ENCODE measurements around the gene GLOD5. TPM values are rescaled to one million over a fixed set of nuclear protein-coding genes. Genes with fewer than 3 reads are reported as not detected.

Gene GLOD5
- polyA plus RNA-seq, 1 experiment, result not detected

DNA sequence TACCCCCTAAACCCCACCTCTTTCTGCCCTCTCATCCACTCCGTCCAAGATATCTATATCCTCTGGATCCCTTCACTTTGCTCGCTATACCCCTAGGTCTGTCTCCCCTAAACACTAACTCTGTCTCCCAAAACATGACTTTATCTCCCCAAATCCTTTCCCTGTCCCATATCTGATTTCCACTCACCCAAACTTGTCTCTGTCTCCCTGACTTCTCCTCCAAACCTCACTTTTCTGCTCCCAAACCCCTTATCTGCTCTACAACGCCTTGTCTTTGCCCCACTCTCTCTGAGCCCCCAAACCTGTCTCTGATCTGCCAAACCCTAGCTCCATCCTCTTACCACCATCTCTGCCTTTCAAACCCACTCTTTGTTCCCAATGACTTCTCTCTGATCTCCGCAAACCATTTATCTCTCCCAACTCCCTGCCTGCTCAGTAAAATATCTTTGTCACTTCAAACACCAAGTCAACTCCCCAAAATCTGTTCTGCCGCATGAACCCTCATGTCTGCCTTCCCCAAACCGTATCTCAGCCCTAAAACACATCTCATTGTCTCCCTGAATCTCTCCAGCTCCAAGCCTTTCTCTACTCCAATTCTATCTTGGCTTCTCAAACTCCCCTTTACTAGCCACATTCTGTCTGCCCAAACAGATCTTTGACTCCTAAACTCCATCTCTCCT, 25.4 kb downstream of the GLOD5 start:
- Histone ChIP-seq H3K4me3 (ENCODE audit: low read depth, low read length) (no peak overlapping the region), H3K36me3 (ENCODE audit: control insufficient read depth, insufficient read depth, low read length) (no peaks in the 10 kb centered on the region), H3K27me3 (ENCODE audit: control insufficient read depth, insufficient read depth, low read length) (no peaks in the 10 kb centered on the region)
- no peak for DNase-seq (ENCODE audit: low read depth)
- ChIA-PET CTCF (no interaction called here), POLR2A (no interaction called here)
- TF ChIP-seq, protein P1, sequence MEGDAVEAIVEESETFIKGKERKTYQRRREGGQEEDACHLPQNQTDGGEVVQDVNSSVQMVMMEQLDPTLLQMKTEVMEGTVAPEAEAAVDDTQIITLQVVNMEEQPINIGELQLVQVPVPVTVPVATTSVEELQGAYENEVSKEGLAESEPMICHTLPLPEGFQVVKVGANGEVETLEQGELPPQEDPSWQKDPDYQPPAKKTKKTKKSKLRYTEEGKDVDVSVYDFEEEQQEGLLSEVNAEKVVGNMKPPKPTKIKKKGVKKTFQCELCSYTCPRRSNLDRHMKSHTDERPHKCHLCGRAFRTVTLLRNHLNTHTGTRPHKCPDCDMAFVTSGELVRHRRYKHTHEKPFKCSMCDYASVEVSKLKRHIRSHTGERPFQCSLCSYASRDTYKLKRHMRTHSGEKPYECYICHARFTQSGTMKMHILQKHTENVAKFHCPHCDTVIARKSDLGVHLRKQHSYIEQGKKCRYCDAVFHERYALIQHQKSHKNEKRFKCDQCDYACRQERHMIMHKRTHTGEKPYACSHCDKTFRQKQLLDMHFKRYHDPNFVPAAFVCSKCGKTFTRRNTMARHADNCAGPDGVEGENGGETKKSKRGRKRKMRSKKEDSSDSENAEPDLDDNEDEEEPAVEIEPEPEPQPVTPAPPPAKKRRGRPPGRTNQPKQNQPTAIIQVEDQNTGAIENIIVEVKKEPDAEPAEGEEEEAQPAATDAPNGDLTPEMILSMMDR (IDR thresholded peaks at IDR 0.05; ENCODE audit: insufficient read depth, low read depth, low read length), result no peak

DNA sequence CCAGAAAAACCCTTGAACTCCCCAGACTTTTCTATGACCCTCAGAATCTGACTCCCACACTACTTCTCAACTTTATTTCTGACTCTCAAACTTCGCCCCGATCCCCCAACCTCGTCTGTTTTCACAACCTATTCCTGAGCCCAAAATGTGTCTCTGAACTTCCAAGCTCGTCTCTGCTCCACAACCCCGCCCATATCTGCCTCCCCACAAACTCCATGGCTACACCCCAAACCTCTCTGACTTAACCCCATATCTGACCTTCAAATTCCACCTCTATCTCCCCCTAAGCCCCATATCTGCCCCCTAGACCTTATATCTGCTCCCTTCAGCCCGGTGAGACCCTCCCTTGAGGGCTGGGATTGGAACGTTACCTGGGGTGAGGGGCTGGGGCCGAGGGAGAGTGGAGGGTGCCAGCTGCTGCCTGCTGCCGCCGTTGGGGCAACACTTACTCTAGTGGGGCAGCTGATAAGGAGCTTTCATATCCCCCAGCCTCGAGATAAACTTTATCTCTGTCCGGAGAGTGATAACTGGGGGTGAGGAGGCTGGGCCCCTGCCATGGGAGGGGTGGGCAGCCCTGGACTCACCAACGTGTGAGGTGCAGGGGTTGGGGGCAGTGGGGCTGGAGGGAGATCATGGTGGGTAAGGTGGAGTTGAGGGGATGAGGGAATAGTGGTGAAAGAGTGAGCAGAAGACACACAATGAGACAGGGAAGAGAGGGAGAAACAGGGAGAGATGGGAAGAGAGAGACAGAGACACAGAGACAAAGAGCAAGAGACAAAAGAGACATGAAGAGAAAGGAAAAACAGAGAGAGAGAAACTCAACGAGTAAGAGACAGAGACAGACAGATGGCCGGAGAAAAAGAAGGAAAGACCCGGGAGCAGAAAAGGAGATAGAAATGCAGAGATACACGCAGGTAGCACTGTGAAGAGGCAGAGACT, 26.2 kb downstream of the GLOD5 start:
- no peaks in the 10 kb centered on the region for H3K36me3 ChIP-seq (ENCODE audit: control insufficient read depth, insufficient read depth, low read length)
- TF ChIP-seq, protein P1 (IDR thresholded peaks at IDR 0.05; ENCODE audit: insufficient read depth, low read depth, low read length), result no peak
- DNase-seq (ENCODE audit: low read depth), result no peak
- POLR2A ChIA-PET, result no interaction called here
- no peak overlapping the region for H3K4me3 ChIP-seq (ENCODE audit: low read depth, low read length)
- CTCF ChIA-PET, result no interaction called here
- no peaks in the 10 kb centered on the region for H3K27me3 ChIP-seq (ENCODE audit: control insufficient read depth, insufficient read depth, low read length)

DNA sequence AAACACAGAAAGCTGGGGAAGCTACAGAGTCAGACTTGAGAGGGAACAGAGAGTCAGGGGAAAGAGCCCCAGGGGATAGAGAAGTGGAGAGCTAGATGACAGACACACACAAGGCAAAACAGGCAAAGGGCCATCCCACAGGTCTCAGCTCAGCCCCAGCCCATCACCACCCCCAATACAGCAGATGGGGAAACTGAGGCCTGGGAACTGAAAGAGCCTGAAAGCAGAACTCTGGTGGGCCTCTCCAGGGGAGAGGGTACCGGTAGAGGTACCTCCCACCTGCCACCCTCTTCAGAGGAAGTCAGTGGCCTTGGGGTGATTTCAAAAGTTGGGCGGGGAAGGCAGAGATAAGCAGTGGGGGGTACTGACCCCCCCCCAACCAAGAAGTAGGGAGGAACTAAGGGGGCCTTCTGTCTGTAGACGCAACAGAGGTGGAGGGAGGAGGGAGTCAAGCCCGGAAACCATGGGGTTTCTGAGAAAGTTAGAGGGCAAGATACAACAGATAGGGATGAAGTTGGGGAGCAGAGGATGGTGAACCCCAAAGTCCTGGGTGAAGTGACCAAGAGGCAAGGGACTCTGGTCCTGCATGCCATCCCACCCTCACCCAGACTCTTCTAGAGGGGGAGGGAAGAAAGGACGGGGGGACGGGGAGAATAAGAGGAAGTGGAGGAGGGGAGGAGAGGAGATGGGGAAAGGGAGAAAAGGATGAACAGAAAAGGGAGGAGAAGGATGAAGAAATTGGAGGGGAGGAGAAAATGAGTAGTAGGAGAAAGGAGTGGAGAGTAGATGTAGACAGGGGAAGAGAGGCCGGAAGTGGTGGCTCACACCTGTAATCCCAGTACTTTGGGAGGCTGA, 28.0 kb downstream of the GLOD5 start:
- no peaks in the 10 kb centered on the region for H3K36me3 ChIP-seq (ENCODE audit: control insufficient read depth, insufficient read depth, low read length)
- no peak for DNase-seq (ENCODE audit: low read depth)
- CTCF ChIA-PET, result no interaction called here
- H3K4me3 ChIP-seq (ENCODE audit: low read depth, low read length), result no peak overlapping the region
- no peaks in the 10 kb centered on the region for H3K27me3 ChIP-seq (ENCODE audit: control insufficient read depth, insufficient read depth, low read length)
- POLR2A ChIA-PET, result no interaction called here
- TF ChIP-seq, protein P1 (IDR thresholded peaks at IDR 0.05; ENCODE audit: insufficient read depth, low read depth, low read length), result no peak

DNA sequence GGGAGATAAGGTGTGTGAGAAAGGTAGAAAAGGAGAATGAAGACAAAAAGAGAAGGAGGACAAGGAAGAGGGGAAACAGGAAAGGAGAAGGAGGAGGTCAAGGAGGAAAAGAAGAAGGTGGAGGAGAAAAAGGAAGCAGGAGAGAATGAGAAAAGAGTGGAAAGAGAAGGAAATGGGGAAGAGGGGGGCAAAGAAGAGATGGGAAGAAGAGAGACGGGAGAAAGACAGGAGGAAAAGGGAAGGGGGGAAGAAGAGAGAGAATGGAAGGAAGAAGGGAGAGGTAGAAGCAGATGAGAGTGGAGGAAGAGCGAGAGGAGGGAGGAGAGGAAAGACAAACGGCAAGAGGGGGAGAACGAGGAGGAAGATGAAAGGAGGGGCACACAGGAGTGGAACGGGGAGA, 28.9 kb downstream of the GLOD5 start:
- no peak for DNase-seq (ENCODE audit: low read depth)
- TF ChIP-seq, protein P1 (IDR thresholded peaks at IDR 0.05; ENCODE audit: insufficient read depth, low read depth, low read length), result no peak
- Histone ChIP-seq H3K36me3 (ENCODE audit: control insufficient read depth, insufficient read depth, low read length) (no peaks in the 10 kb centered on the region), H3K4me3 (ENCODE audit: low read depth, low read length) (no peak overlapping the region), H3K27me3 (ENCODE audit: control insufficient read depth, insufficient read depth, low read length) (no peaks in the 10 kb centered on the region)
- CTCF ChIA-PET, result no interaction called here
- POLR2A ChIA-PET, result no interaction called here

Data from BJ (cell line).